ENCODE measurements around the gene TMEM220. TPM values are rescaled to one million over a fixed set of nuclear protein-coding genes. Genes with fewer than 3 reads are reported as not detected.
A peak's percentile ranks its signal among the peaks of the same experiment; 100 is the strongest.

Gene TMEM220
- total and polyA plus RNA-seq, 2 experiments from 2014 or later = 0.54 to 9.5 TPM

DNA sequence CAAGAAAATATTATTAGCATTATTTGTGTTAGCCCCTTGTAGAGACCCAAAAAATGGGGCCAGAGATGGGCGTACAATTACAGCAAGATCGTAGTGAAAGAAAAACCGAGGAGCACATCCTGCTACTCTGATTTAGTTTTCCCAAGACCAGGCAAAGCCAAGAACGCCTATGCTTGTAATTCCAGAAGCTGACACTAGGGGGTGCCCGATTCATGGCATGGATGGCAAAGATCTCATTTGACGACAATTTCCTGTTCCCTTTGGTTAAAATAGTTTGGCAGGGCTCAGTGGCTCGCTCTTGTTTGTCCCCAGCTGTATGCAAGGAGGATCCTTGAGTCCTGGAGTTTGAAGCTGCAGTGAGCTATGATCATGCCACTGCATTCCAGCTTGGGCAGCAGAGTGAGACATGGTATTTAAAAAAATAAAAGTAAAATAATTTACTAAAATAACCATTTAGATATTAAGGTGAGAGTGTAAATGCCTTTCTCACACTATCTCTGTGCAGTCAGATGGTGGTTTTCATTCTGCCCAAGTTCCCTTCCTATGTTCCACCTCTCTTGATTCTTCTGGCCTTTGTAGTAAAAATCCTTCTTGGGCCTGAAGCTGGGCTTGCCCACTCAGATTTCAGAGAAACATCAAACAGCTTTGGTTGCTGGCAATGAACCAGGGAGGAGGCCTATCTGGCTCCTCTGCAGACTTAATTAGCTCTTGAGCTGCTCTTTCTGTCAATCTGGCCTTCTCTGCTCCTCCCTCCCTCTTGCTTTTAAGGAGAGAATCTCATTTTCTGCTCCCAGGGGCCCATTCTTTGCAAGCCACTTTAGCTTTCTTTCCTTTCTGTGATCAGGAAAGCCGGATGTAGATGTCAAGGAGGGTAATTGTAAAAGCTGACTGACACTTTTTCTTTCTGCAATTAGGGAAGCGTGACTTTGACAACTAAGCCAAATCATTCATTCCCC, 42.9 kb upstream of the TMEM220 start:
- H3K4me3 ChIP-seq = no peak overlapping the region
- H3K27me3 ChIP-seq (replicated peaks; ENCODE audit: insufficient read depth) = no peaks in the 10 kb centered on the region
- DNase-seq = no peak
- H3K9me3 ChIP-seq (ENCODE audit: low read depth) = no peaks in the 10 kb centered on the region
- H2AFZ ChIP-seq = no peak overlapping the region
- H3K9me2 ChIP-seq (ENCODE audit: insufficient read depth) = no peaks in the 10 kb centered on the region
- no peaks in the 10 kb centered on the region for H4K20me1 ChIP-seq (ENCODE audit: insufficient read depth)
- no peak for TF ChIP-seq EZH2phosphoT487 (IDR thresholded peaks at IDR 0.05; ENCODE audit: insufficient read depth, low read depth)
- no peak for TF ChIP-seq EZH2 (IDR thresholded peaks at IDR 0.05; ENCODE audit: insufficient read depth, poor library complexity, severe bottlenecking)
- no peaks in the 10 kb centered on the region for H3K4me1 ChIP-seq (ENCODE audit: insufficient read depth)
- WGBS, 2 experiments (ENCODE audit: low coverage in 1 of 2, low lambda C conversion rate in 2 of 2, missing lambda C conversion rate in 2 of 2) = 22 to 29% methylated on average over 9 of the region's 9 CpGs
- no peaks in the 10 kb centered on the region for H3F3A ChIP-seq (ENCODE audit: insufficient read depth)
- no peaks in the 10 kb centered on the region for H3K36me3 ChIP-seq (ENCODE audit: low read depth)
- H3K79me2 ChIP-seq (ENCODE audit: insufficient read depth) = no peaks in the 10 kb centered on the region
- in situ Hi-C loops (cut with MboI) = no loop called here
- H3K9ac ChIP-seq = no peak overlapping the region
- no peak overlapping the region for H3K27ac ChIP-seq
- no peak overlapping the region for H3K4me2 ChIP-seq (ENCODE audit: unreplicated experiment)

- H3K4me3 ChIP-seq = no peak overlapping the region
- H3K27ac ChIP-seq = no peak overlapping the region
- no peak for TF ChIP-seq EZH2phosphoT487 (IDR thresholded peaks at IDR 0.05; ENCODE audit: insufficient read depth, low read depth)
- TF ChIP-seq EZH2 (IDR thresholded peaks at IDR 0.05; ENCODE audit: insufficient read depth, poor library complexity, severe bottlenecking) = no peak
- no peaks in the 10 kb centered on the region for H3K36me3 ChIP-seq (ENCODE audit: low read depth)
- H4K20me1 ChIP-seq (ENCODE audit: insufficient read depth) = no peaks in the 10 kb centered on the region
- no peaks in the 10 kb centered on the region for H3F3A ChIP-seq (ENCODE audit: insufficient read depth)
- no peaks in the 10 kb centered on the region for H3K9me2 ChIP-seq (ENCODE audit: insufficient read depth)
- no peaks in the 10 kb centered on the region for H3K27me3 ChIP-seq (replicated peaks; ENCODE audit: insufficient read depth)
- H3K4me2 ChIP-seq (ENCODE audit: unreplicated experiment) = no peak overlapping the region
- H2AFZ ChIP-seq = no peak overlapping the region
- in situ Hi-C loops (cut with MboI) = no loop called here
- no peak for DNase-seq
- no peaks in the 10 kb centered on the region for H3K4me1 ChIP-seq (ENCODE audit: insufficient read depth)
- no peaks in the 10 kb centered on the region for H3K79me2 ChIP-seq (ENCODE audit: insufficient read depth)
- H3K9me3 ChIP-seq (ENCODE audit: low read depth) = no peaks in the 10 kb centered on the region
- H3K9ac ChIP-seq = no peak overlapping the region
- 56 to 64% methylated on average over 2 of the region's 2 CpGs for WGBS, 2 experiments (ENCODE audit: low coverage in 1 of 2, low lambda C conversion rate in 2 of 2, missing lambda C conversion rate in 2 of 2)
These were observed 41.3 kb upstream of the TMEM220 start for GRCh38 chr17:10771148-10771547.

GRCh38 chr17:10769840-10770239, 40.0 kb upstream of the TMEM220 start:
- 58 to 65% methylated on average over 6 of the region's 6 CpGs for WGBS, 2 experiments (ENCODE audit: low coverage in 1 of 2, low lambda C conversion rate in 2 of 2, missing lambda C conversion rate in 2 of 2)

DNA sequence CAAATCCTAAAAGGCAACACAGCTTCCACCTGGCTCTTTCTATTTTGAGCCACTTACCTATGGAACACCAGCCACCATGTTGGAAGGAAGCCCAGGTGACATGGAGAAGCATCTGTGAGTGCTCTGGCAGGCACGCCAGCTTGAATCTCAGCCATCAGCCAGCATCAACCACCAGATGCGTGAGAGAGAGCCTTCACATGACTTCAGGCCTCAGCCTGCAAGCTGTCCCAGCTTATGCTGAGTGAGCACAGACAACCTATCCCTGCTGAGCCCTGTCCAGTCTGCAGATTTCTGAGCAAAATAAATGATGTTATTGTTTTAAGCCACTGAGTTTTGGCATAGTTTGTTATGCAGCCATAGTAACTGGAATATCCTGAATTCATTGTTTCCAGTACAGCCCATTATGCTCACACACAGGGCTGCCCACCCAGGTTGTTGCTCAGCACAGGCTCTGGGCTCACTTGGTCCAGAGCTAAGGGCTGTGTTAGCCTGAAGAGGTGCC, 39.0 kb upstream of the TMEM220 start:
- peak; percentile 10 for DNase-seq
- no peak for TF ChIP-seq EZH2 (IDR thresholded peaks at IDR 0.05; ENCODE audit: insufficient read depth, poor library complexity, severe bottlenecking)
- no peak for TF ChIP-seq EZH2phosphoT487 (IDR thresholded peaks at IDR 0.05; ENCODE audit: insufficient read depth, low read depth)
- H3K4me2 ChIP-seq (ENCODE audit: unreplicated experiment) = no peak overlapping the region
- H3F3A ChIP-seq (ENCODE audit: insufficient read depth) = no peaks in the 10 kb centered on the region
- no peak overlapping the region for H3K4me3 ChIP-seq
- H3K9me3 ChIP-seq (ENCODE audit: low read depth) = no peaks in the 10 kb centered on the region
- no peaks in the 10 kb centered on the region for H3K27me3 ChIP-seq (replicated peaks; ENCODE audit: insufficient read depth)
- H2AFZ ChIP-seq = no peak overlapping the region
- WGBS, 2 experiments (ENCODE audit: low coverage in 1 of 2, low lambda C conversion rate in 2 of 2, missing lambda C conversion rate in 2 of 2) = 0 to 20% methylated on average over 2 of the region's 2 CpGs
- no peaks in the 10 kb centered on the region for H3K79me2 ChIP-seq (ENCODE audit: insufficient read depth)
- no peaks in the 10 kb centered on the region for H3K9me2 ChIP-seq (ENCODE audit: insufficient read depth)
- in situ Hi-C loops (cut with MboI) = no loop called here
- H3K9ac ChIP-seq = no peak overlapping the region
- H3K27ac ChIP-seq = no peak overlapping the region
- H4K20me1 ChIP-seq (ENCODE audit: insufficient read depth) = no peaks in the 10 kb centered on the region
- H3K36me3 ChIP-seq (ENCODE audit: low read depth) = no peaks in the 10 kb centered on the region
- no peaks in the 10 kb centered on the region for H3K4me1 ChIP-seq (ENCODE audit: insufficient read depth)

More at GRCh38 chr17:10769840-10770239, 40.0 kb upstream of the TMEM220 start:
- no peak for DNase-seq
- no peak overlapping the region for H3K9ac ChIP-seq
- in situ Hi-C loops (cut with MboI) = no loop called here
- H3K9me3 ChIP-seq (ENCODE audit: low read depth) = no peaks in the 10 kb centered on the region
- no peaks in the 10 kb centered on the region for H3K36me3 ChIP-seq (ENCODE audit: low read depth)
- H4K20me1 ChIP-seq (ENCODE audit: insufficient read depth) = no peaks in the 10 kb centered on the region
- H3K27ac ChIP-seq = no peak overlapping the region
- H3K9me2 ChIP-seq (ENCODE audit: insufficient read depth) = no peaks in the 10 kb centered on the region
- no peaks in the 10 kb centered on the region for H3F3A ChIP-seq (ENCODE audit: insufficient read depth)
- no peaks in the 10 kb centered on the region for H3K79me2 ChIP-seq (ENCODE audit: insufficient read depth)
- H3K27me3 ChIP-seq (replicated peaks; ENCODE audit: insufficient read depth) = no peaks in the 10 kb centered on the region
- no peak overlapping the region for H3K4me2 ChIP-seq (ENCODE audit: unreplicated experiment)
- no peak overlapping the region for H2AFZ ChIP-seq
- H3K4me1 ChIP-seq (ENCODE audit: insufficient read depth) = no peaks in the 10 kb centered on the region
- no peak overlapping the region for H3K4me3 ChIP-seq
- TF ChIP-seq EZH2 (IDR thresholded peaks at IDR 0.05; ENCODE audit: insufficient read depth, poor library complexity, severe bottlenecking) (no peak), EZH2phosphoT487 (IDR thresholded peaks at IDR 0.05; ENCODE audit: insufficient read depth, low read depth) (no peak)

Measured in GM23248 (cell line).